Fibroblast of skin of back (primary cell): ENCODE measurements around the gene TTYH2. TPM values are rescaled to one million over a fixed set of nuclear protein-coding genes. Genes with fewer than 3 reads are reported as not detected.
"Not testable (repeated sequence)": the region's sequence is repeated elsewhere in the genome, so short reads cannot be mapped to it uniquely, and the experiment has no call there.

ENCODE experiments used
- DNase-seq: peaks from one replicate; pipeline ENCODE4 v3.0.0-alpha.2; 2013
- polyA plus RNA-seq, 2 experiments: library from polyadenylated mRNA; unstranded; fragments of 120-200 nt; gene quantifications; one replicate each; pipeline ENCODE4 v1.2.1, GENCODE V29; 2013; ENCODE audit not compliant: insufficient read length in 2 of 2

Gene TTYH2, protein sequence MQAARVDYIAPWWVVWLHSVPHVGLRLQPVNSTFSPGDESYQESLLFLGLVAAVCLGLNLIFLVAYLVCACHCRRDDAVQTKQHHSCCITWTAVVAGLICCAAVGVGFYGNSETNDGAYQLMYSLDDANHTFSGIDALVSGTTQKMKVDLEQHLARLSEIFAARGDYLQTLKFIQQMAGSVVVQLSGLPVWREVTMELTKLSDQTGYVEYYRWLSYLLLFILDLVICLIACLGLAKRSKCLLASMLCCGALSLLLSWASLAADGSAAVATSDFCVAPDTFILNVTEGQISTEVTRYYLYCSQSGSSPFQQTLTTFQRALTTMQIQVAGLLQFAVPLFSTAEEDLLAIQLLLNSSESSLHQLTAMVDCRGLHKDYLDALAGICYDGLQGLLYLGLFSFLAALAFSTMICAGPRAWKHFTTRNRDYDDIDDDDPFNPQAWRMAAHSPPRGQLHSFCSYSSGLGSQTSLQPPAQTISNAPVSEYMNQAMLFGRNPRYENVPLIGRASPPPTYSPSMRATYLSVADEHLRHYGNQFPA
- polyA plus RNA-seq (2013, experiment 1 of 2; ENCODE audit: insufficient read length) = 1.7 TPM
- polyA plus RNA-seq (2013, experiment 2 of 2; ENCODE audit: insufficient read length) = 1.4 TPM

DNA sequence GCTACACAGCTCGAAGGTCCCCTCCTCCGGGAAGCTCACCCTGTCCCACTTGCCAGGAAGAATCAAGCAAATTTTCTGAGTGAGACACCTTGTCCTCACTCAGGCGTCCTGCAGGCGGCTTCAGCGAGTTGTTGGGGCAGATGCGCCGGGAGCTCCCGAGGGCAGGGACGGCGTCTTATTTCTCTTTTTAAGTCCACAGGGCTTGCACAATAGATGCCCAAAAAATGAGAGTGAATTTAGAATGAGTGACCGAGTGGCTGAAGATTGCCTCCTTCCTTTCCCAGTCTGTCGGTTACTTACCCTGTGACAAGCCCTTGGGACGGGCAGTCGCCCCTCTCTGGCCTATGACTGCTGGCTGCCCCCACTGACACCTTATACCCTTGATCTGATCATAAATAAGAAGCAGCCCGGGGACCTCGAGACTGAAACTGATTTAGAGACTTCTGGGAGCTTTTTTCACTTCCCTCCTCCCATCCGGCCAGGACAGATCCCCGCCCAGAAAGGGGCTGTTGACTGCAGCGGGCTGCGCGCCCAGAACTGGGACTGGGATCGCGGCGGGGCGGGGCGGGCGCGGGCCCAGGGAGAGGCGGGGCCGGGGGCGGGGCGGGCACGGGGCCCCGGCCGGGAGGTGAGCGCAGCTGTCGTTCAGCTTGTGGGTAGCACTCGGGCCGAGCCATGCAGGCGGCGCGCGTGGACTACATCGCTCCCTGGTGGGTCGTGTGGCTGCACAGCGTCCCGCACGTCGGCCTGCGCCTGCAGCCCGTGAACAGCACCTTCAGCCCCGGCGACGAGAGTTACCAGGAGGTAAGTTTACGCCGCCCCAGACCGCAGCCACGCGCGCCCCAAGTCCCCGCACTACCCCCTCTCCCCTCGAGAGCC lies at the start of gene TTYH2:
TSS of gene TTYH2 (plus strand) at position 659 of the 879 bp plus-strand sequence. CDS start at position 676, 17 bp downstream.
- peak; percentile 86 for DNase-seq

DNA sequence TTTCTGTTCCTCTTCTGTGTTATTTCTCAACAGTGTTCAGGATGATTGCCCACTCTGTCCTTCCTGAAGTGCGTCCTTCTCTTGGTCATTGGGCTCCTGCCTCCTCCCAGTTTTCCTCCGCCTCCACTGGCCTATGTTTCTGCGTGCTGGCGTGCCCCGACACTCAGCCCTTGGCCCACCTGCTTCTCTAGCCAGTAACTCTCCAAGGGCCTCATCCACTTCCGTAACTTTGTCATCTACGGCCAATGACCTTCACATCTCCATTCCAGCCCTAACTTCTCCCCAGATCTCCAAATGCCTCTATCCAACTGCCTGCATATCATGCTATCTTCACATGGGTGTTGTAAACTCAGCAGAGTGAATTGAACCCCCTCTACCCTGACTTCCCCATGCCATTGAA lies 49.5 kb upstream of the TTYH2 start:
- DNase-seq = no peak

DNA sequence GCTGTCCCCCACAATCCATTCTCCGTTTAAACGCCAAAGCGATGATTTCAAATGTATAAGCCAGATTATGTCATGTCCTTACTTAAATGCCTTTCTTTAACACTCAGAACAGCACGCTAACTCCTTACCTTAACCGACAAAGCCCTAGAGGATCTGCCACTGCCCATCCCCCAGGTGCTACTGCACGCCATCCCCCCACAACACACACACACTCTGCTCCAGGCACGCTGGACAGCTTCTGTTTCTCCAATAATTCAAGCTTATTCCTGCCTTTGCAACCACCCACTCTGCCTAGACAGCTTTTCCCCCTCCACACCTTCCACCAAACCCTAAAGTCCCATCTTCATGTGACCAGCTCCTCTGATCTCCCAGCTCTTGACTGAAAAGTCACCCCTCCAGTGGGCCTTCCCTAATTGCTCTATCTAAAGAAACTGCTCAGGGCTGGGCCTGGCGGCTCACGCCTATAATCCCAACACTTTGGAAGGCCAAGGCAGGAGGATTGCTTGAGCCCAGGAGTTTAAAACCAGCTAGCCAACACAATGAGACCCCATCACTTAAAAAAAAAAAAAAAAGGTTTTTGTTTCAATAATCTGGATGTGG lies 48.8 kb upstream of the TTYH2 start:
- no peak for DNase-seq

DNA sequence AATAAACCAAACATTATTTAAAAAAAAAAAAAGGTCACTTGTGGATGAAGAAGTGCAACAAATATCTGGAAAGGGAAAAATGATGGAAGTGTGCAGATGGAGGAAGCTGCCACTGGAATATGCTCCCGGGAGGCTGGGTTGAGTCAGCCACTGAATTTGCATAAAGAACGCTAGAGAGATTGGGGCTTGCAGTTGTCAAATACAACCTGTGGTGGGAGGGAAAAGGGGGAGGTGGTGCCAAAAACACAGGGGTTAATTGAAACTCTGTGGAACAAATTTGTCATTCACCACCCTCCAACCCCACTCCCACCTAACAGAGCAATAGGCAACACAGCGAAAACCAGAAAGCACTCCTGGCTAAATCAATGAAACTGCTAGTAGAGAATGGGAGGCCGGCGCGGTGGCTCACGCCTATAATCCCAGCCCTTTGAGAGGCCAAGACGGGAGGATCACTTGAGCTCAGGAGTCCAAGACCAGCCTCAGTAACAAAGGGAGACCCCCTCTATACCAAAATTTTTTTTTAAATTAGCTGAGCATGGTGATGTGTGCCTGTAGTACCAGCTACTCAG lies 47.5 kb upstream of the TTYH2 start:
- DNase-seq = no peak

DNA sequence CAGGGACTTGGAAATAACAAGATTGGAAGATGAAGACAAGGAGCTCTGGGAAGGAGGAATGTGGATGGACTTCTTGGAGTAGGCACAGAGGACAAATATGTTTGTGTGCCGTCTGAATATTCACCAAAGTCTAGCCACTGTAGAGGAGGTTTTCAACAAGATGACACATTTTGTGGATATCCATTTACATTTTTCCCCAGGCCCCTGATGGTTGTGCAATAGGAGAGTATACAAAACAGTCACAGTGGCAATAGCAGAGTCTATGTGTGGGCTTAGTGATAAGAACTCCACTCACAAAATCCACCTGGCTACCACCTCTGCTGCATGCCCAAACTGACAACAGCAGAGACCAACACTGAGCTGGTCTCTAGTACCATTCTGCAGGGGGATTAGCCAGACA lies 42.4 kb upstream of the TTYH2 start:
- DNase-seq = no peak

DNA sequence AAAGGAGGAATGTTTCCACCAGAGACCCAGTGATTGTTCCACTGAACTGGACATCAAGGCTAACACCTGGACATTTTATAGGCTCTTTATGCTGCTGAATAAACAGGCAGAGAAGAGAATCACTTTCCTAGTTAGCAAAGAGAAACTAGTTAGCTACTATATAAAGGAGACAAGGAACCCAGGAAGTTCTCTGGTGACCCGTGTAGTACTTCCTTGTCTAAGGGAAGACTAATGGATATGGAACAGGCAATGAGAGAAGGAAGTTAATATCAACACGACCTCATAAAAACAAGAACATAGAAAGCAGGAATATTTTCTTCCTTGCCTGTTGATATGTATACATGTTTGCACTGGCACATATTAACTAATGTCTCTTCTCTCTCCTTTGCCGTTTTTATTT lies 40.7 kb upstream of the TTYH2 start:
- no peak for DNase-seq

DNA sequence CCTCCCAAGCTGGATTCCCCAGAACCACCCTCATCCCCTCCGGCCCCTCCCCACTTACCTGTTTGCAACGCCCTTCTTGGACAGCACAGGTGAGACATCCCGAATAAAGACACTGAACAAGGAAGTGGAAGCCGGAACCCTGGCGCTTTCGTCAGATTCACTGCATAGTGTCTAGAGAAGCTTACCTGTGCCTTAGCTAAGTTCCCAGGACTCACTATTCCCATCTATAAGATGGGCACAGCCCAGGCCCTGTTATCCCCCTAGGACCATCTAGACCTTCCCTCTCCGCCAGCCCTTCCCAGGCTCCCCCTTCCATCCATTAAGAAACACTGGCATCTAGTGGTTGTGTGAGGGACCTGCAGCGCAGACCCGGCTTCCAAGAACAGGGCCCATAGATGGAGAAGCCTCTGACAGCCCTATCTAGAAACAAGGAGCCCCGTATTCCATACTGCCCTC lies 36.8 kb upstream of the TTYH2 start:
- DNase-seq = peak; percentile 62

DNA sequence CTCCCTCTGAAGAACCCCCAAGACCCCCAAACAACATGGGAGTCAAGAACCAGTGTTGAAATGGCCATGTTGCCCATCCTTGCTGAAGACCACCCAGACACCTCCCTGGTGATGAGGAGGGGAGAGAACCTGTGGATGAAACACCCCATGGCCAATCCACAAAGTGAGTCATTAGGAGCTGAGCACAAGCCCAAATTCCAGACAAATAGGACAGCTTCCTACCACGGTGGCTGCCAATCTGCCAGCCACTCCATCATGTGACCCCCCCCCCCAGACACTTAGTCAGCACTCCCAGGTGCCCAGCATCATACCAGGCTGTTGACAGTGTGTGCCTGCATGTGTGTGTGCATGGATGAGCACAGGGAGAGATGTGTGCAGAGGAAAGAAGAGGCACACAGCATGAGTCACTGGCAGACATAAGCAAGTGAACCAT lies 36.3 kb upstream of the TTYH2 start:
- DNase-seq = peak; percentile 38

DNA sequence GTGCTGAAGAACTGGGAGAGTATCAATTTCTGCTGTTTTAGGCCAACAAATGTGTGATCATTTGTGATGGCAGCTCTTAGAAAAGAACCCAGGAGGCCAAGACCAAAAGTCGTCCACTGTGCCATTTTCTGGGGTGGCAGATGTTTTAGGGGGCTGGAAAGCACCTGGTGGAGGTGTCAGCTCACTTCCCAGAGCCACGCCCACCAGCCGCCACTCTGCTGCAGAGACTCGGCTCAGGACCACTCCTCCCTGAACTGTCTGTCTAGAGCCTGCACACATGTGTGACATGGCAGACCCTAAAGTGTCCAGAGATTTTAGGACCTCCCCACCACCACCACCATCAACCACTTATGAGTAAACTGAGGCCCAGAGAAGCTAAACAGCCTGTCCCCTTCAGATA lies 33.8 kb upstream of the TTYH2 start:
- DNase-seq = no peak

DNA sequence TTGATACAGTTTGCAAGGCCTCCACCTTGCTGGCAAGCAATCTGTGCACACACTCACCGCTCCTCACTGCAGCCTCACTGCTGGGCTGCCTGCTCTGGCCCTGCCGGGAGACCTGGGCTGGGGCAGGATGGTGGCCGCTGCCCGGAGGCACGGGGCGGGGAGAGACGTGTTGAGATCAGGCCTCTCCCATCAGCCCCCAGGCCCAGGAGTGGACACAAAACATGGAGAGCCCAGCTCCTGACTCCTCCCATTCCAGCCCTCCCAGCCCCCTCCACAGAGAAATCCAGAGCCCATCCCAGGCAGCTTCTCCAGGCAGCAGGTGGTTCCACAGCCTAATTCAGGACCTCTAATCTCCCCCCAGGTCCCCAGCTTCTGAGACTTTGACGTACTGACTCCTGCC lies 33.0 kb upstream of the TTYH2 start:
- DNase-seq = no peak

DNA sequence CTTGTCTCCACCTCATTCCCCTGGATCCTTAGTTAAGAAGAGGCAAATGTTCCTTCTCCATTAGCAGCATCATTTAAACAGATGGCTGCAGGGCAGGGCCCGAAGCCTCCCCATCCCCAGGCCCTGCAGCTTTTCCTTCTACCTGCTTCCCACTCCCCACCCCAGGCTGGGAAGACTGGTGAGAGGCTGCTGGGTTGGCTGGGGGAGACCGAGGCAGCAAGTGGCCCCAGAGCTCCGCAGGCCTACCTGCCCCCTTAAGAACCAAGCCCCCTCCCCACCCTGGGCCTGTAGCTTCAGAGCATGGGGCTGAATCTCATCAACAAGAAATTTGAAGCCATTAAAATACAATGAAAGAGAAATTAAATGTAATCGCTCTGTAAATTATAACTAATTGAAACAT lies 32.0 kb upstream of the TTYH2 start:
- no peak for DNase-seq

DNA sequence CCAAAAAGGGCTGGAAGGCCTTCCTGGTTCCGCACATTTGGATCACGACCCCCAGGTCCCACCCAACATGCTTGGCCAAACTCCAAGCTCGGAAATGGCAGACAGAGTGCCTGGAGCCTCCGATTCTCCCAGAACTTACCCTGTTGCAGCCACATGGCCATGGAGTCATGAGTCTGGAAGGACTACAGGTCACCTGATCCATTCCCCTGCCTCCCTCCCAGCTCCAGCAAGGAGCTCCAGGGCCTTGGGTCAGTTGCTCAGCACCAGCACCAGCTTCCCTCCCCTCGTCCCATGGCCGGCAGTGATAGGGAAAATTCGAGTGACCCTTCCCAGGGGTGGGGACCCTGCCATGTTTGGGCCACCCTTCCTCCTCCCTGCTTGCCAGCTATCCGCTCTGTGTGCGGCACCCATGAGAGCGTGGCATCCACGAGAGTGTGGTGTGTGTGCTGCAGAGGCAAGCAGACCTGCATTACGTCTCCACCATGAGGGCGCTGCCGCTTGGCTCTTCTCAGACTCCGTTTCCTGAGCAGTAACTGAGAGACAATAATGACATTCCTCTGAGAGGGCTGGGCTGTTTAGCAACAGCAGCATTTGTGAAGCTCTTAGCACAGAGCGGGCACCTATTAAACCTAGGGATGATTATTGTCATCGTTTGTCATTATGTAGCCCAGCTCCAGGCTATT lies 31.2 kb upstream of the TTYH2 start:
- no peak for DNase-seq

DNA sequence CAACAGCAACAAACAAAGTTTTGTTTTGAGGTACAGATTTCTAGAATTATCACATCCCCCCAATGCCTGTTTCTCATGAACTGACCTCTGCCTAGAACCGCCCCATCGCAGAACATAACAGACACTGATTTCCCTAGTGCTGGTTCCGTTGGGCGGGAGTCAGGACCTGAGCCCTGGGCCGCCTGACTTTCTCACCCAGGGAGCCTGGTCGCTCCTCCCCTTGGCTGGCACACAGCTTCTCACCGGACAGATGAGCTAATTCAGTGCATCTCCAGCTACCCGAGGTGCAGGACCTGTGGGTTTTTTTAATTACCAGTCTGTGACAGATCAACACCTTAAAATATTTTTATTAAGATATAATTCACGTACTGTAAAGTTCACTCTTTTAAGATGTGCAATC lies 30.0 kb upstream of the TTYH2 start:
- DNase-seq = no peak

DNA sequence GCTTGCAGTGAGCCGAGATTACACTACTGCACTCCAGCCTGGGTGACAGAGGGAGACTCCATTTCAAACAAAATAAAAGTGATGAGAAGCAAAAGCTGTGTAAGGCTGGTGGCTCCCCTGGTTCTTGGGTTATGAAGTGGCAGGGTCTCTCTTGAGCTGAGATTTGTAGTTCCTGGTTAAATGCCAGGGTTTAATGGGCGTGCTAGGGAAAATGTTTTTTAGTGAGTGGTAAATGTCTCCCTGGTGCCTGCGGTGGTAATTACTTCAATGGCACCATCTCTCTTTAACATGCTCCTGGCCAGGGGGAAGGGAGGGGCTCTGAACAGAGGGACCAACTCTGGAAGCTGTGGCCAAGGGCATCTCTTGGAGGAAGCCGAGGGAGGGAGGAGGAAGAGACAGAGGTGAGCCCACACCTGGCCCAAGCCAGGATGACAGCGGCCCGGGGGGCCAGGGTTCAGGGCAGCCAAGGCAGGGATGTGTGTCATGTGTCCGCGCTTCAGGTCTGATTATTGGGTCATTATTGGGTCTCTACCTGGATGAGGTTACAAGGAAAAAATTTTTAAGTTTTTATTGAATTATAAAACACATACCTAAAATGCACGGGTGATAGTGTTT lies 27.7 kb upstream of the TTYH2 start:
- no peak for DNase-seq

DNA sequence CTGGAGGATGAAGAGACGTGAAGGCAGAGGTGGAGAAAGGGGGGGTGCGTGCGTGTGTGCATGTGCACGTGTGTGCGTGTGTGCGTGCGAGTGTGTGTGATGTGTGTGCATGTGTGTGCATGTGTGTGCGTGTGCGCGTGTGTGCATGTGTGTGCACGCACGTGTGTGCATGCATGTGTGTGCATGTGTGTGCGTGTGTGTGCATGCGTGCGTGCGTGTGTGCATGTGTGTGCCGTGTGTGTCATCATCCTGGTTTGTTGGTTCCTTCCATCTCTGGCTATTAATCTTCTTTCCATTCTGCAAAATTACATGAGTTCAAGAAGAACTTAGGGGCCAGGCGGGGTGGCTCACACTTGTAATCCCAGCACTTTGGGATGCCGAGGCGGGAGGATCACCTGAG lies 26.9 kb upstream of the TTYH2 start:
- DNase-seq = no peak

DNA sequence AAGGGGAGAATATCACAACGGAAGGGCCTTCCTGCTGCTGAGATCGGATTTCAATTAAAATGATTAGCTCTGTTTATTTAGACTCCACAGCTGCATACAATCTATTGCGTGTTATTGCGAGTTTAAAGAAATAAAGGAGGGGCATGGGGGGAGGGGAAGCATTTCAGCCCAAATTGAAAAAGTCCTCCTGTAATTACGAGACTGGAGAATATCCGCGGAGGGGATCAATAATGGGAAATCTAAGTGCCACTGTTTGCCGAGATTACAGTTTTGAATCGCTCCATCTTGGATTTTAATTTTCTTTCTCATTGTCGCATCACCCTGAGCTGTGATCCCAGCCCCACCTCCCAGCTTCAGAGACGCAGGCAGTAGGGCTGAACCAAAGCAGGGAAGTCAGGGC lies 25.6 kb upstream of the TTYH2 start:
- DNase-seq = no peak

DNA sequence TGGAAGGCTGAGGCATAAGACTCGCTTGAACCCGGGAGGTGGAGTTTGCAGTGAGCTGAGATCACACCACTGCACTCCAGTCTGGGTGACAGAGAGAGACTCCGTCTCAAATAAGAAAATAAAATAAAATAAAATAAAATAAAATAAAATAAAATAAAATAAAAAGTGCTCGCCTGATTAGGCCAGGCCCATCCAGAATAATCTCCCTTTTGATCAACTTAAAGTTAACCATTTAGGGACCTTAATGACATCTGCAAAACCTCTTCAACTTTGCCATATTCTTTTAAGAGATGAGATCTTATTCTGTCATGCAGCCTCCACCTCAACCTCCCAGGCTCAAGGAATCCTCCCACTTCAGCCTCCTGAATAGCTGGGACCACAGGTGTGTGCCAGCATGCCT lies 24.7 kb upstream of the TTYH2 start:
- not testable (repeated sequence) for DNase-seq

DNA sequence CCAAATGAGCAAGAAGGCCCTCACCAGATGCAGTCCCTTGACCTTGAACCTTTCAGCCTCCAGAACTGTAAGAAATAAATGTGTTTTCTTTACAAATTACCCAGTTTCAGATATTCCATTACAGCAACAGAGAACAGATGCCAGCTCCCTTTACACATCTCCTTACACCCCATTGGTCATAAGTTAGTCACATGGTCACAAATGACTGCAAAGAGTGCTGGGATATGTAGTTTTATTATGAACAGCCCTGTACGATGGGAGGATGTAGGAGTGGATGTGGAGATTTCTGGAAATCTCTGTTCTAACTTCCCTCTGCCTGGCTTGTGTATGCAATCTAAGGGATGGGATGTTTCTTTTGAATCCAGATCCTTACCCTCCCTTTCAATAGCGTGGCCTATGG lies 23.2 kb upstream of the TTYH2 start:
- DNase-seq = peak; percentile 62

DNA sequence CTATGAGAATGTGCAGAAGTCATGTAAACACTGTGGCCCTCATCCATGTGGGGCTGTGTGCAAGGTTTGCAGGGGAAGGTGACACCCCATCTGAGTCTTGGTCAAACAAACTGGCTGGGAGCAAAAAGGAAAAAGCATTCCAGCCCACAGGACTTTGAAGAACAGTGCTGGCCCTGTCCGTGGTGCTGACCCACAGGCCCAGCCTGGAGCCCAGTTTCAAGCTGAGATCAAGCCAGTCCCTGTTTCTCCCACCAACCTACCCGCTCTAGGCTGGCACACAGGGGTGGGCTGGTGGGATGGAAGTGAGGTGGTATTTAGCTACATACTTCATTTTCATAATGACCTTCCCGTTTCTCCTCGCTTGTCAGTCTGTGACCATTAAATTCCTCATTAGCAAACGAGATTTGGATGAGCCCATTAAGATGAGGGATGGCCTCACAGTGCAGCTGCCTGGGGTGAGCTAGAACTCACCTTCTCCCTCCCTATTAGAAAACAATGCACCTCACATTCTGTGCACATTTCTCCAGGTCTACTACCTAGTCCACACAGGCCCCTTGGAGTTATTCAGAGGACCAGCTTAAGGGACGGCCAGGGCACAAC lies 22.5 kb upstream of the TTYH2 start:
- no peak for DNase-seq

DNA sequence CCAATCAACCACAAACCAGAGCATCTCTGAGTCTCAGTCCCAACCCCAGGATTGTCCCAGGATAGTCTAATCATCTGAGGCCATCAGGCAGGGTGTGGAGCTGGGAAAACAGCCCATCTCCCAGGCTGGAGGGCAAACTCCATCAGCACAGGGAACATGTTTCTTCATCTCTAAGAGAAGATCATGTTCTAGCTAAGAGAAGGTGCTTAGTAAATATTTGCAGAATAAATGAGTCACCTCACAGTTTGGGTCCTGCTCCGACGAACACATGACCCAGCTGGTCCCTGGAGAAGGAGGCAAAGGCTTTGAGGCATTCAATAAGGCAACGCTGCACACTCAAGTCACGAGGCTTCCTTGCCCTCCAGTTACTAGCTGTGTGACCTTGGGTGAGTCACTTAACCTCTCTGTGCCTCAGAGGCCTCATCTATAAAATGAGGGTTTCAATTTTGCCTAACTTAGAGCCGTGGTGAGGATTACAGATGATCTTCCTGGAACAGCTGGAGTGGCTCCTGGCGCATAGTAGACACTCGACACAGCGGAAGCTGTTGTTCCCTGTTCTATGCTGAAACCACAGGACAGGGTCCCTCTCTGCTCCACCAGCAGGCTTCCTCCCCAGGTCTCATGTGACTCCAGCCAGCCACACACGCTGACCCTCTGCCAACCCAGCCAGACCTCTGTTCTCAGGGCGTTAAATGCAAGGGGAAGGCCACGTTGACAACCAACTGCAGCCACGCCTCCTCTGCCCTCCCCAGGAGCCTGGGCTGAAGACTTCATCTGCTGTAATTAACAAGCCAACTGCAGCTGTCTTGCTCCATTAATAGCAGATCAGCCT lies 20.2 kb upstream of the TTYH2 start:
- no peak for DNase-seq
